Adrenal gland (tissue), 5 donors: ENCODE measurements around the gene CHST8.

Source experiments
- CTCF ChIP-seq, 6 experiments: fragments of 450-650 bp in 4 of 6; fragments of 200-600 bp in 2 of 6; sonication (generic) in 1 of 6; IDR thresholded peaks; 1 replicate in 5 of 6; 2 replicates in 1 of 6; pipeline versions ENCODE4 v1.5.1 to v1.8.0; 2016 to 2021; ENCODE audit warnings: antibody characterized with exemption in 6 of 6, mild to moderate bottlenecking in 2 of 6, moderate library complexity in 1 of 6
- POLR2A ChIP-seq, 2 donors: fragments of 450-650 bp; IDR thresholded peaks; one replicate each; pipeline ENCODE4 v1.6.1; 2017; ENCODE audit warnings: antibody characterized with exemption in 2 of 2, mild to moderate bottlenecking in 2 of 2, moderate library complexity in 1 of 2
- donor health status: DM: no; HTN: no; CAD: no.

GRCh38 chr19:33727331-33727998, 105.7 kb downstream of the CHST8 start:
- no peak for TF ChIP-seq CTCF (IDR thresholded peaks at IDR 0.05)
- no peak for TF ChIP-seq POLR2A (IDR thresholded peaks at IDR 0.05)
